Progenitor cell of endocrine pancreas (in vitro differentiated cells): ENCODE results near the gene KDM1B. TPM values are rescaled to one million over a fixed set of nuclear protein-coding genes. Genes with fewer than 3 reads are reported as not detected.
"Not testable (repeated sequence)": the region's sequence is repeated elsewhere in the genome, so short reads cannot be mapped to it uniquely, and the experiment has no call there.

Source experiments
- DNase-seq: peaks from one replicate; pipeline ENCODE4 v3.0.0; 2021; ENCODE audit warnings: low spot score; ENCODE audit not compliant: unreplicated experiment
- H3K27ac Mint-ChIP-seq: 2 replicates; pipeline ENCODE4 v1.8.0; 2021; ENCODE audit warnings: mild to moderate bottlenecking, moderate library complexity, mixed read lengths
- H3K27me3 Mint-ChIP-seq: 2 replicates; pipeline ENCODE4 v1.8.0; 2021; ENCODE audit warnings: mixed read lengths
- H3K36me3 Mint-ChIP-seq: 2 replicates; pipeline ENCODE4 v1.8.0; 2022; ENCODE audit warnings: mixed read lengths; ENCODE audit not compliant: insufficient read depth
- H3K4me1 Mint-ChIP-seq: 2 replicates; pipeline ENCODE4 v1.8.0; 2021; ENCODE audit warnings: low read depth, mixed read lengths
- H3K4me3 Mint-ChIP-seq: 2 replicates; pipeline ENCODE4 v1.8.0; 2021; ENCODE audit warnings: low read depth, mild to moderate bottlenecking, moderate library complexity, mixed read lengths
- H3K9me3 Mint-ChIP-seq: 2 replicates; pipeline ENCODE4 v1.8.0; 2021; ENCODE audit warnings: low read depth, mixed read lengths
- total RNA-seq: library from RNA; stranded (reverse); gene quantifications from 2 replicates; pipeline ENCODE4 v1.2.1, GENCODE V29; 2021
- TF ChIP-seq, protein P1 (sequence below): fragments of 200-600 bp; sonication (generic); IDR thresholded peaks from one replicate; pipeline ENCODE4 v1.5.0; 2021; ENCODE audit warnings: antibody characterized with exemption, mild to moderate bottlenecking; ENCODE audit not compliant: unreplicated experiment

KDM1B gene
- total RNA-seq, 1 donor from 2014 or later: 21.7 TPM

DNA sequence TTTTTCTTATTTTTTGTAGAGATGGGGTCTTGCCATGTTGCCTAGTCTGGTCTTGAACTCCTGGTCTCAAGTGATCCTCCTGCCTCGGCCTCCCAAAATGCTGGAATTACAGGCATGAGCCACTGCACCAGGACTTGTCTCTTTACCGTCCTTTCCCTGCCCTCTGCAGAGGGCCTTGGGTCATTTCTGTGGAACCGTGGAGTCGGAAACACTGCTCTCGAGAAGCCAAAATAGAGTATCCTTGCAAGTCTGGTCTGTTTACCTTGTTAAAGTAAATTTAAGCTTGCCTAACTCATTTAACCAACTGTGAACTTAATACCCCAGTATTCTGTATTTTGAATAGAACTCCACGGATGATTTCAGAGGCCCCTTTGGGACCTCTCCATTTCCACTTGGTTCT is 51.4 kb downstream of the KDM1B start:
- H3K27me3 Mint-ChIP-seq: no peaks in the 10 kb centered on the region
- no peak overlapping the region for H3K27ac Mint-ChIP-seq
- no peak overlapping the region for H3K4me3 Mint-ChIP-seq
- H3K9me3 Mint-ChIP-seq: no peaks in the 10 kb centered on the region
- peaks cover 11% of the 10 kb centered on the region for H3K36me3 Mint-ChIP-seq
- TF ChIP-seq, protein P1, sequence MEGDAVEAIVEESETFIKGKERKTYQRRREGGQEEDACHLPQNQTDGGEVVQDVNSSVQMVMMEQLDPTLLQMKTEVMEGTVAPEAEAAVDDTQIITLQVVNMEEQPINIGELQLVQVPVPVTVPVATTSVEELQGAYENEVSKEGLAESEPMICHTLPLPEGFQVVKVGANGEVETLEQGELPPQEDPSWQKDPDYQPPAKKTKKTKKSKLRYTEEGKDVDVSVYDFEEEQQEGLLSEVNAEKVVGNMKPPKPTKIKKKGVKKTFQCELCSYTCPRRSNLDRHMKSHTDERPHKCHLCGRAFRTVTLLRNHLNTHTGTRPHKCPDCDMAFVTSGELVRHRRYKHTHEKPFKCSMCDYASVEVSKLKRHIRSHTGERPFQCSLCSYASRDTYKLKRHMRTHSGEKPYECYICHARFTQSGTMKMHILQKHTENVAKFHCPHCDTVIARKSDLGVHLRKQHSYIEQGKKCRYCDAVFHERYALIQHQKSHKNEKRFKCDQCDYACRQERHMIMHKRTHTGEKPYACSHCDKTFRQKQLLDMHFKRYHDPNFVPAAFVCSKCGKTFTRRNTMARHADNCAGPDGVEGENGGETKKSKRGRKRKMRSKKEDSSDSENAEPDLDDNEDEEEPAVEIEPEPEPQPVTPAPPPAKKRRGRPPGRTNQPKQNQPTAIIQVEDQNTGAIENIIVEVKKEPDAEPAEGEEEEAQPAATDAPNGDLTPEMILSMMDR: no peak
- DNase-seq: no peak
- H3K4me1 Mint-ChIP-seq: no peaks in the 10 kb centered on the region

GRCh38 chr6:18207438-18207837 is 52.2 kb downstream of the KDM1B start:
- H3K4me1 Mint-ChIP-seq: no peaks in the 10 kb centered on the region

DNA sequence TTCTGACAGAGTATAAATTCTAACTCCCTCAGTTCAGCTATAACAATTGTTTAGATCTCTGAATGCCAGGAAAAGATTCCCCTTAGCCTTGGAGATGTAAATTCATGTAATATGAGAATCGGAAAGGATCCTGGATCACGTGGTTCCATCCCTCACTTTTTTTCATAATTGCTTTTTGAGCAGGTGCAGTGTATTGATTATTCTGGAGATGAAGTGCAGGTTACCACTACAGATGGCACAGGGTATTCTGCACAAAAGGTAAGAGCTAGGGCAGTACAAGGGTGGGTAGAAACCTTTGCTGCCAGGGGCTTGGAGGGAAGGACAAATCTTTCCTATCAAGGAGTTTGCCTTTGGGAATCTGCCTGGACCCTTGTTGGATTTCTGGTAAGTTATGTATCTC is 52.7 kb downstream of the KDM1B start:
- Mint-ChIP-seq H3K9me3 (no peaks in the 10 kb centered on the region), H3K36me3 (peaks cover 10% of the 10 kb centered on the region), H3K27ac (peak overlapping the region; percentile 43), H3K27me3 (no peaks in the 10 kb centered on the region), H3K4me1 (no peaks in the 10 kb centered on the region), H3K4me3 (no peak overlapping the region)
- no peak for DNase-seq
- TF ChIP-seq, protein P1: no peak

More at GRCh38 chr6:18207438-18207837, 52.2 kb downstream of the KDM1B start:
- H3K27me3 Mint-ChIP-seq: no peaks in the 10 kb centered on the region
- peak overlapping the region; percentile 43 for H3K27ac Mint-ChIP-seq
- TF ChIP-seq, protein P1: no peak
- H3K9me3 Mint-ChIP-seq: no peaks in the 10 kb centered on the region
- no peak for DNase-seq
- H3K36me3 Mint-ChIP-seq: peaks cover 12% of the 10 kb centered on the region
- no peak overlapping the region for H3K4me3 Mint-ChIP-seq

DNA sequence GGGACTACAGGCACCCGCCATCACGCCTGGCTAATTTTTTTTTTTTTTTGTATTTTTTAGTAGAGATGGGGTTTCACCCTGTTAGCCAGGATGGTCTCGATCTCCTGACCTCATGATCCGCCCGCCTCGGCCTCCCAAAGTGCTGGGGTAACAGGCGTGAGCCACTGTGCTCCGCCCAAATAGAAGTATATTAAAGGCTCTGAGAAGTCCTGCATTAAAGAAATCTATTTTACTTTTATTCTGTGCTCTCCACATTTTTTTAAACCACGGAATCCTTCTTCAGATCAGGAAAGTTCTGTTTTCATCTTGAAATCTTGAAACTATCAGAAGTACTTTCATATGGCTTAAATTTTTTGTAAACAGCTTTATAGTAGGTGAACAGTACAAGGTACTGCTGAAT is 53.6 kb downstream of the KDM1B start:
- DNase-seq, H3K27ac Mint-ChIP-seq, H3K4me3 Mint-ChIP-seq, H3K9me3 Mint-ChIP-seq, H3K4me1 Mint-ChIP-seq, H3K27me3 Mint-ChIP-seq: not testable (repeated sequence)
- peaks cover 10% of the 10 kb centered on the region for H3K36me3 Mint-ChIP-seq

DNA sequence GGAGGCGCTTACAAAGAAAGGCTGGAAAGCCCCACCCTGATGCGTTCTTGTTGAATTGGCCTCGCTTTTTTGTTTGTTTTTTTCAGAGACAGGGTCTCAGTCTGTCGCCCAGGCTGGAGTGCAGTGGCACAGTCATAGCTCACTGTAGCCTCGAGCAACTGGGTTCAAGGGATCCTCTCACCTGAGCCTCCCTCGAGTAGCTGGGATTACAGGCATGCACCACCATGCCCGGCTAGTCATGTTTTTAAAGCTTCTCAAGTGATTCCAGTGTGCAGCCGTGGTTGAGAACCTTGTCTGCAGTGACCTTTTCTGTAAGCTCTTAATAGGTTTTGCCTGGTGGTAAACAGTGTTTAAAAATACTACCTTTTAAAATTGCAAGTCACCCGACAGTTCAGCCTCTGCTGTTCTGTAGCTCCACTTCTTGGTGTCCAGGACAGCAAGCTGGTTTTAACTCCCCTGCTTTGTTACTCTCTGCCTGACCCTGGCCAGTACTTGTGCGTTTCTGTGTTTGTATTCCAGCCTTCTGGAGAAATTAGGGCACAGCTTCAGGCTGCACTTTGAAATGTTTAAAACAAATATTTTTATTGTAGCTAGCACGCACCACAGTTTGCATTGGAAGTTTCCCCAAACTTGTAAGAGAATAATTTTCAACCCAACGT is 54.4 kb downstream of the KDM1B start:
- H3K9me3 Mint-ChIP-seq: no peaks in the 10 kb centered on the region

More for the DNA sequence above, 54.4 kb downstream of the KDM1B start:
- peak overlapping the region; percentile 17 for H3K27ac Mint-ChIP-seq
- no peak overlapping the region for H3K4me3 Mint-ChIP-seq
- TF ChIP-seq, protein P1: no peak
- H3K27me3 Mint-ChIP-seq: no peaks in the 10 kb centered on the region
- H3K36me3 Mint-ChIP-seq: peaks cover 11% of the 10 kb centered on the region
- DNase-seq: no peak
- H3K4me1 Mint-ChIP-seq: no peaks in the 10 kb centered on the region
